GM18520 (cell line): ENCODE data around the gene GALP.
"Not testable (repeated sequence)": the region's sequence is repeated elsewhere in the genome, so short reads cannot be mapped to it uniquely, and the experiment has no call there.

Experiments used
- ATAC-seq: cut with Tn5 transposase; IDR thresholded peaks from one replicate; pipeline ENCODE4 v1.9.1; 2021; ENCODE audit not compliant: unreplicated experiment

GALP gene

GRCh38 chr19:56147307-56147706 lies 28.5 kb upstream of the GALP start:
- no peak for ATAC-seq

GRCh38 chr19:56148096-56148495 lies 27.7 kb upstream of the GALP start:
- ATAC-seq: no peak

GRCh38 chr19:56148955-56149655 lies 26.7 kb upstream of the GALP start:
- not testable (repeated sequence) for ATAC-seq

- ATAC-seq: no peak
These were observed 26.2 kb upstream of the GALP start for GRCh38 chr19:56149656-56150038.

- ATAC-seq: no peak
These were observed 25.4 kb upstream of the GALP start for GRCh38 chr19:56150358-56150757.

- ATAC-seq: no peak
These were observed 23.2 kb upstream of the GALP start for GRCh38 chr19:56152644-56153043.

- ATAC-seq: no peak
These were observed 22.3 kb upstream of the GALP start for GRCh38 chr19:56153507-56153906.

- no peak for ATAC-seq
These were observed 20.6 kb upstream of the GALP start for GRCh38 chr19:56155124-56155687.

GRCh38 chr19:56156768-56157167 lies 19.0 kb upstream of the GALP start:
- no peak for ATAC-seq

GRCh38 chr19:56158170-56158757 lies 17.5 kb upstream of the GALP start:
- no peak for ATAC-seq

GRCh38 chr19:56159009-56159559 lies 16.7 kb upstream of the GALP start:
- no peak for ATAC-seq

- no peak for ATAC-seq
These were observed 16.1 kb upstream of the GALP start for GRCh38 chr19:56159622-56160271.

GRCh38 chr19:56161534-56161933 lies 14.3 kb upstream of the GALP start:
- ATAC-seq: no peak

- ATAC-seq: no peak
These were observed 13.6 kb upstream of the GALP start for GRCh38 chr19:56162258-56162657.

- ATAC-seq: no peak
These were observed 12.7 kb upstream of the GALP start for GRCh38 chr19:56163097-56163496.

- ATAC-seq: no peak
These were observed 8.7 kb upstream of the GALP start for GRCh38 chr19:56167064-56167578.

- ATAC-seq: no peak
These were observed 5.5 kb upstream of the GALP start for GRCh38 chr19:56170261-56170660.

GRCh38 chr19:56174086-56174485 lies 1.7 kb upstream of the GALP start:
- ATAC-seq: no peak

GRCh38 chr19:56174550-56174949 lies 1.3 kb upstream of the GALP start:
- ATAC-seq: no peak

GRCh38 chr19:56176310-56176709 lies 502 bp downstream of the GALP start:
- ATAC-seq: not testable (repeated sequence)

- no peak for ATAC-seq
These were observed 1.1 kb downstream of the GALP start for GRCh38 chr19:56176881-56177280.
